NCI-H146 (cell line): ENCODE measurements around the gene SPEF1.
A peak's percentile ranks its signal among the peaks of the same experiment; 100 is the strongest.
"Not testable (repeated sequence)": the region's sequence is repeated elsewhere in the genome, so short reads cannot be mapped to it uniquely, and the experiment has no call there.

Experiments
- DNase-seq: peaks from one replicate; lab custom pipeline; 2025; lab: John Stamatoyannopoulos, UW

Gene SPEF1

GRCh38 chr20:3781153-3781910 is at the start of gene SPEF1:
TSS of gene SPEF1 (minus strand) at chr20:3781448. CDS start at chr20:3781287, 161 bp downstream.
- peak; percentile 94 for DNase-seq

- DNase-seq: not testable (repeated sequence)
Measured at GRCh38 chr20:3829891-3830290, 48.6 kb upstream of the SPEF1 start.

- no peak for DNase-seq
Measured at GRCh38 chr20:3828798-3829197, 47.5 kb upstream of the SPEF1 start.

- DNase-seq: no peak
Measured at GRCh38 chr20:3826420-3826819, 45.2 kb upstream of the SPEF1 start.

- DNase-seq: no peak
Measured at GRCh38 chr20:3825526-3825925, 44.3 kb upstream of the SPEF1 start.

- no peak for DNase-seq
Measured at GRCh38 chr20:3823881-3824280, 42.6 kb upstream of the SPEF1 start.

- no peak for DNase-seq
Measured at GRCh38 chr20:3821996-3822395, 40.7 kb upstream of the SPEF1 start.

GRCh38 chr20:3820901-3821727 is 39.9 kb upstream of the SPEF1 start:
- DNase-seq: no peak

- DNase-seq: peak; percentile 96
Measured at GRCh38 chr20:3820048-3820900, 39.0 kb upstream of the SPEF1 start, which contains the start of gene AP5S1. TSS of gene AP5S1 (plus strand) at chr20:3820547. CDS start at chr20:3822118, 1,571 bp downstream.

- DNase-seq: no peak
Measured at GRCh38 chr20:3819411-3820047, 38.3 kb upstream of the SPEF1 start.

- DNase-seq: peak; percentile 86
Measured at GRCh38 chr20:3818155-3819151, 37.2 kb upstream of the SPEF1 start.

- DNase-seq: no peak
Measured at GRCh38 chr20:3815703-3816315, 34.6 kb upstream of the SPEF1 start.

- no peak for DNase-seq
Measured at GRCh38 chr20:3814928-3815495, 33.8 kb upstream of the SPEF1 start.

GRCh38 chr20:3813848-3814581 is 32.8 kb upstream of the SPEF1 start:
- no peak for DNase-seq

- DNase-seq: no peak
Measured at GRCh38 chr20:3812975-3813847, 32.0 kb upstream of the SPEF1 start.

GRCh38 chr20:3812259-3812681 is 31.0 kb upstream of the SPEF1 start:
- DNase-seq: no peak

- DNase-seq: no peak
Measured at GRCh38 chr20:3811467-3812258, 30.4 kb upstream of the SPEF1 start.
